GM12892 (cell line): ENCODE data around the gene GPC5.
"Not testable (repeated sequence)": the region's sequence is repeated elsewhere in the genome, so short reads cannot be mapped to it uniquely, and the experiment has no call there.

Source experiments
- DNase-seq: peaks from one replicate; pipeline ENCODE4 v3.0.0; 2011; ENCODE audit not compliant: insufficient read length
- FAIRE-seq: peaks from 2 replicates; lab custom pipeline; 2011; peaks lifted over from hg19 to GRCh38; lab: Jason Lieb, UNC
- POLR2A ChIP-seq: IDR thresholded peaks from 2 replicates; pipeline ENCODE4 v1.6.1; 2011; ENCODE audit warnings: low read depth, low read length, control low read depth
- POLR2AphosphoS5 ChIP-seq: IDR thresholded peaks from 2 replicates; pipeline ENCODE4 v1.6.1; 2011; ENCODE audit warnings: low read depth, low read length, control low read depth
- TAF1 ChIP-seq: IDR thresholded peaks from 2 replicates; pipeline ENCODE4 v1.6.1; 2011; ENCODE audit warnings: low read depth, mild to moderate bottlenecking, control low read depth, low read length, borderline replicate concordance

The GPC5 gene

DNA sequence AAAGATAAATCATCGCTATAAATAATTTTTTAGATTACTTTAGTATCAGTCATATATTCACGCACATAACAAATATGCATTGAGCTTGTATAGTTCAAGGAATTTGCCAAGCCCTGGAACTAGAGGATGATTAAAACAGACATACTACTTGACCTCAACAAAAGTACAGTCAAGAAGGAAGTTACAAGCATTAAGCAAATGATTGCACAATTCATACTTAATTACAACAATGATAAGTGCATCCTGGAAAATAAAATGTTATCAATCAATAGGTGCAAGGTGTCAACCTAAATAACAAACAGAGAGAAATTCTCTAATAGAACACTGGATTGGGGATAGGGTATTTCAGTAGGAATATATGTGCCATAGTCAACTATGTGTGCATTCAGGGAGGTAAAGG is 491.2 kb downstream of the GPC5 start:
- FAIRE-seq (no peak), DNase-seq (no peak)
- TF ChIP-seq TAF1 (no peak), POLR2A (no peak), POLR2AphosphoS5 (no peak)

DNA sequence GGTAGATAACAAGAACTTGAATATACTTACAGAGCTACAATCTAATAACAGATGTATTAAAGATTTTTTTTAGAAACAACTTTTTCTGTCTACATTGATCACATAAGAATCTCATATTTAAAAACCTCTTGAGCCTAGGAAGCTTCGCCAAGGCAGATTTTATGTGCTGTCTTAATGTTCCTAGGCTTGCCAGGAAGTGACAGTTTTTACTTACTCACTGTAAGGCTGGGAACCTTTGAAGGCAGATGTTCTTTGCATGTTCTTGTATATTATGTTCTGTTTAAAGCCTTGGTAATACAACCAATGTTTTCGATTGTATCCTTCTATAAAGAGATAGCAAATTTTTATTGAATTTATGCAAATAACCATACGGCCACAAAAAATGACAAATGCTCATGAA is 492.7 kb downstream of the GPC5 start:
- DNase-seq (no peak), FAIRE-seq (no peak)
- TF ChIP-seq POLR2AphosphoS5 (no peak), TAF1 (no peak), POLR2A (no peak)

DNA sequence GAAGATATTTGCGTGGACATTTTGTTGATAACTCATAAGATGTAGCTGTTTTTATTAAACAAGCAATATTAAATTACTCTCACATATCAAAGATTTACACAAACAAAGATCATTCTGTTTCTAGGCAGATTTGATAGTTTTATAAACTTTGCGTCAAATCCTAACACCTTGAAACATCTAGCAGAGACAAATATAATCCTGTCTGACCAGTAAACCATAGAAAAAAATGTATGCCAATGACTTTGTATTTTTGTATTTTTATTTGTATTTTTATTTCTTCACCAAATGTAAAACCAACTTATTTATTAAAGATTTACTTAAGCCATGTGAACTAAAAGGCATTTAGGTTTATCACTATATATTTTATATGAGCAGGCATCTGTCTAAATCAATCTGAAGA is 494.6 kb downstream of the GPC5 start:
- DNase-seq (no peak), FAIRE-seq (no peak)
- TF ChIP-seq TAF1 (no peak), POLR2A (no peak), POLR2AphosphoS5 (no peak)

DNA sequence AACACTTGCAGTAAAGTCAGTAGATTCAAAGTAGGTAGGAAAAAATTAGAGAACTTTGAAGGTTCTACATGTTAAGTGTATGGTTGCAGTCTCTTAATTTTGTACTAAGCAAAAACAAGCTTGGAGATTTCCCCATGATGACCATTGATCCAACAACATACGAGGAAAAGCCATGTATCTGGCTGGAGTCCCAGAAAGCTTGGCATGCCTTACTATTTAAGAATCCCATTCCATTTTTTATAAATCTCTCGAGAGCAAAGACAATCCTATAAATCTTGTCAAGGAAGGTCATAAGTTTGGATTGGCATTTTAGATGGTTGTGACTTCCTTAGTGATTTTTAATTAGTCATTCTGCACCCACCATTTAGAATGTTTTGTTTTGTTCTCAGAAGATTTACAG is 495.9 kb downstream of the GPC5 start:
- FAIRE-seq: no peak

DNA sequence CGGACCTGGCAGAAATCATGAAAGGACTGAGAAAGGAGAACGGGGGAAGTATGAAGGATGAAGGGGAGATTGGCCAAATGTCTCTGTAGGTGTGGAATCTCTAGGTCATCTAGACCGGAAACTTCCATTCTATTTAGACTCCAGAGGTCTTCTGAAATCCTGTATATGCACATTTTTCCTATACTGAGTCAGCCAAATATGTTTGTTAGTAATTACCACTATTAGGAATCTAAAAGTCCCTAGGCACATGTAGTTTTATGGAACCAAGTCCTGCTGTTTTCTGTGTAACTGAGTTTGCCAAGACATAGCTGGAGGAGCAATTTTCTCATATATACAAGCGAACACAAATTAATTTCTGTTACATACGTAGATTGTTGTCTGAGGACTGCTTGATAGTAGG is 498.1 kb downstream of the GPC5 start:
- TF ChIP-seq TAF1 (no peak), POLR2AphosphoS5 (no peak), POLR2A (no peak)
- FAIRE-seq (no peak), DNase-seq (no peak)

More for the DNA sequence above, 495.9 kb downstream of the GPC5 start:
- no peak for DNase-seq
- TF ChIP-seq POLR2A (no peak), TAF1 (no peak), POLR2AphosphoS5 (no peak)

DNA sequence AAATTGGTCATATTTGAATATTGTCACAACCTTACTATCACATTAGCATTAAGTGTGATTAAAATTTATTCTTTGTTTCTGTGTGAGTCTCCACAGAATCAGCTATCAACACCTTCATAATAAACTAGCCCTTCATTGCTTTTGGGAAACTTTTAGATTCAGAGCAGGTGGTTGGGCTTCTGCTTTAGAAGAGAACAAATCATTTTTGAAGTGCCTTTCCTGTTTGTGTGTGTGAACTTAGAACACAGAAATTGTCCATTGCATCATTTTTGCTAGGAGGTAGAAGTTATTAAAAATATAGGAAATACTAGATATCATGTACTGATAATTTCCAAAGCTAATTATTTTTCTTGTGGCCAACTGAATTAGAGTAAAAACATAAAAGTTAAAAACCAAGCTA is 500.6 kb downstream of the GPC5 start:
- not testable (repeated sequence) for FAIRE-seq, DNase-seq

DNA sequence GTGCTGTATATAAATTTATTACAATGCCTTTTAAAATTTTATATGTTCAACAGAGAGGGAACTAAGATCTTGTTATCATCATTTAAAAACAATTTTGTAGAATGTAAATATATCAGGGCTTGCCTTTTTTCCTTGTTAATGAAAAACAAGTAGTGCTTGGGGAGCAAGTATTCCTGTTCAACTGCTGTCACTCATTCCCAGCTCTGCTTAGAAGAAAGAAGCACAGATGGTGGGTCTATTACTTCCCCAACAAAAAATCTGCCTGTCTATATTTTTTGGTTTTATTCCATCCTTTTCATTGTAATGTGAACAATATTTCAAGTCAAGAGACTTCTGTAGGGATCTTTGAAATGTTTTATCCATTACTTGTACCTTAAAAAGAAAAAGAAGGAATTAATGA is 503.9 kb downstream of the GPC5 start:
- no peak for DNase-seq
- TF ChIP-seq POLR2AphosphoS5 (no peak), TAF1 (no peak), POLR2A (no peak)
- FAIRE-seq: no peak

DNA sequence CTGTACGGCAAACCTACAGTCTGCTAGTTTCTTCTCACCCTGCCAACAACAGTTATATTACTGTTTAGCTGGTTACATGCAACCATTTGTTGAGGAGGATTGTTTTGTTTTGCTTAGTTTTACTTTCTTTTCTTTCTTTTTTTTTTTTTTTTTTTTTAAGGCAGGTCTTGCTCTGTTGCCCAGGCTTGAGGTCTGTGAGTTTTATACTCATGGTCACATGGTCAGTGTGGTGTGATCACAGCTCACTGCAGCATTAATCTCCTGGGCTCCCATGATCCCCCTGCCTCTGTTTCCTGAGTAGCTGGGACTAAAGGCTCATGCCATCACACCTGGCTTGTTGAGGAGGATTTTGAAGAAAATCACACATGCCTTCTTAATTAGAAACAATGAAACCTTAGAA is 505.6 kb downstream of the GPC5 start:
- TF ChIP-seq TAF1: no peak
- no peak for TF ChIP-seq POLR2A
- no peak for TF ChIP-seq POLR2AphosphoS5
- no peak for DNase-seq
- FAIRE-seq: no peak

DNA sequence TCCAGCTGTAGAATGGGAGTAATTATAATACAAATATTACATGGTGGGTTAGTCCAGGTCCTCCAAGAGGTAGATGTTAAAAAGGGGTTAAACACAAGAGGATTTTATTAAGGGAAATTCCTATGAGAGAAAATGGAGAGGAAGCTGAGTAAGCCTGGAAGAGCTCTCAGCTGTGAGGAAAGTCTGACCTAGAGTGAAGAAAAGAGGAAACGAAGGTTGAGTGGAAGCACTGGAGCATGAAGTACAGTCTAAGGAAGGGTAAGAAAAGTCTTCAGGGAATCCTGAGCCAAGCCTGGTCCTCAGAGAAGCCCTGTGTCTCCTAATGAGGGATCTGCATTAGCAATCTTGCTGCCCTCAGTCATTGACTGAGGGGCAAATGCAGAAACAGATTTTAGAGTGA is 506.2 kb downstream of the GPC5 start:
- DNase-seq: no peak
- no peak for TF ChIP-seq POLR2A
- FAIRE-seq: no peak

DNA sequence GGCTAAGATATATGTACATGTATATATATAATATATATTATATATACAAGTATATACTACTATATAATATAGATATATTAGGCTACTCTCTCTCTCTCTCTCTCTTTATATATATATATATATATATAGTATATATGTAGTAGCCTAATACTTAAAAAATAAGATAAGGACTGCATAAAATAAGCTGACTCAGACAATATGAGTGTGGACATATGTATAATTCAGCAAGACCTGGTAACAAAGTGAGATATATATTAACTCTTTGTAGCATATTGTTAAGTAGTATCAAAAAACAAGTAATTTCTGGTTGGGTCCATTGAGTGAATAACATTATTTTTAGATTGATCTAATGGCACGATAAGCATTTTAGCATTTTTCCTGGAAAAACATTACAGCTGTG is 509.0 kb downstream of the GPC5 start:
- TF ChIP-seq POLR2AphosphoS5 (no peak), POLR2A (no peak), TAF1 (no peak)
- no peak for FAIRE-seq
- no peak for DNase-seq

DNA sequence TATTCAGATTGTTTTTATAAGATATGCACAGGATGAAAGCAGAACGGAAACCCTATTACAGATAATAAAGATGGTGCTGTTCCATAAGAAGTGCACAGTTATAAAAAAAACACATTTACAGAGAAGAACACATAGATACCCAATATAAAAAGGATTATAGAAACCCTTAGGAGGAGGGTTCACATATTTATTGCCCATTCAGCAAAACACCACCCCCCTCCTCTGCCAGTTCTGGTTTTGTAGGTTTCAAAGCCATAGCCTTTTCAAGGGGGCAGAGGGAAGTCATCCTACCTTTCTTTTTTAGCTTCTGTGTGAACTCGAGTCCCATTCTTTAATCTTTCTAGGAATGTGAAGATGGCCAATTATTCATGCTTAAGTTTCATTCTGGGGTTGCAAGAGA is 511.2 kb downstream of the GPC5 start:
- TF ChIP-seq POLR2AphosphoS5: no peak
- TF ChIP-seq POLR2A: no peak
- no peak for TF ChIP-seq TAF1
- DNase-seq: no peak
- FAIRE-seq: no peak

DNA sequence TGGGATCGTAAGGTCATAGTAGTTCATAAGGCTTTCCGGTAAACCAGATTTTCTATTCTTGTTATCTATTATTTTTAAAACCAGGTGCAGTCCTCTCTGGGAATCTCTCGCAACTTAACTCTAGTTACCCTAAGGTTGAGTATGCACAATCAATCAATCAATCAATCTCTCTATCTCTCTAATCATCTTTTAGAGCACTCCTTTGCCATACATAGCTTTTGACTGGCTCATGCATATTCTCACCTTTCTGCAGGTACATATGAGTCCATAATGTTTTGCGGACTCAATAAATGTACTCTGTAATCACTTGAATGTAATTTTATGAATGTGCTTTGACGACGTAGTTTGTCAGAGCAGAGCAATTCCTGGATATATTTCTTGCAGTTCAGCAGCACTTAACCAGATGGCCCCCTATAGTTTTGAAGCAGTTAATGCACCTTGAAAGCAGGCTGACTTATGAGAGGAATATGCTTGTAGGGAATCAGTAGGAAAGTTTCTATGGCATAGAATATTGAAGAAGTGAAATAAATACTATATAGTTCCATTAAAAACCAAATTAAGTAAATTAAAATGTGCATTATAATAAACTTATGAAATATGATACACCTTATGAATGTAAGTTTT is 524.7 kb downstream of the GPC5 start:
- FAIRE-seq (no peak), DNase-seq (no peak)
- TF ChIP-seq TAF1 (no peak), POLR2AphosphoS5 (no peak), POLR2A (no peak)

DNA sequence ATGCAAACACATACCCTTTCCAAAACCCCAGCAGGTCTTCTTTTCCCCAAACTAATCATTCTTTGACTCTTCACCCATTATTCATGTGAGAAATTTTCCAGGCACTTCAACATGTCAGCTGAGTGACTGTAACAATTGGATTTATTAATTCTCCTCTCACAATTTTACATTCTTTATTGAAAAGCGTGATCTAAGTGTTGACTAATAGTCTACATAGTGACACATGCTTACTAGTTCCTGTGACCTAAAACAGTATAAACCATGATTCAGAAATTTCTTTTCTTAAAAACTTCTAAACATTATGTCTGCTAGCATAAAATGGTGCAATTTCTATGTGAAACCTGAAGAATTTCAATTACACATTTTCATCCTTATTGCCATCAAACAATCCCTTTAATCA is 532.3 kb downstream of the GPC5 start:
- no peak for TF ChIP-seq POLR2A
- TF ChIP-seq POLR2AphosphoS5: no peak
- no peak for TF ChIP-seq TAF1
- FAIRE-seq (no peak), DNase-seq (no peak)
